GM12874 (cell line): ENCODE data around the gene CRYBB1.

Experiments used
- CTCF ChIP-seq: IDR thresholded peaks from 2 replicates; pipeline ENCODE4 v1.5.1; 2011; ENCODE audit warnings: low read depth, mild to moderate bottlenecking, control low read depth, low read length, moderate library complexity; ENCODE audit not compliant: insufficient read depth

Gene CRYBB1

GRCh38 chr22:26658671-26659478 is 41.0 kb upstream of the CRYBB1 start:
- TF ChIP-seq CTCF: no peak

GRCh38 chr22:26658161-26658560 is 40.3 kb upstream of the CRYBB1 start:
- TF ChIP-seq CTCF: no peak

- no peak for TF ChIP-seq CTCF
These were observed 39.3 kb upstream of the CRYBB1 start, which contains the start of gene MIAT for GRCh38 chr22:26656891-26657851. Gene MIAT, plus strand, starts transcription at chr22:26657588.

- no peak for TF ChIP-seq CTCF
These were observed 34.0 kb upstream of the CRYBB1 start for GRCh38 chr22:26651815-26652214.

GRCh38 chr22:26650722-26651421 is 33.0 kb upstream of the CRYBB1 start:
- TF ChIP-seq CTCF: no peak

GRCh38 chr22:26648528-26649388 is 30.9 kb upstream of the CRYBB1 start:
- no peak for TF ChIP-seq CTCF
